HEK293T (cell line): ENCODE data around the gene SEL1L3.

Experiments used
- CTCF ChIA-PET: fragments of 350-600 bp; formaldehyde crosslinking; extraction: SDS; loops from one replicate; lab custom pipeline; 2021; ENCODE audit warnings: antibody characterized with exemption, inconsistent platforms; lab: Yijun Ruan, JAX
- POLR2A ChIA-PET: fragments of 350-600 bp; formaldehyde crosslinking; extraction: SDS; loops from one replicate; lab custom pipeline; 2020; ENCODE audit warnings: antibody characterized with exemption, inconsistent platforms; lab: Yijun Ruan, JAX
- DNase-seq: peaks from one replicate; pipeline ENCODE4 v3.0.0; 2012; ENCODE audit warnings: mixed read lengths; ENCODE audit errors: extremely low spot score
- ARNT ChIP-seq: fragments of 450-650 bp; IDR thresholded peaks from 2 replicates; pipeline ENCODE4 v1.6.1; 2017; ENCODE audit warnings: mild to moderate bottlenecking
- BHLHE40 ChIP-seq: fragments of 450-650 bp; IDR thresholded peaks from 2 replicates; pipeline ENCODE4 v1.6.1; 2016; ENCODE audit warnings: mild to moderate bottlenecking, moderate library complexity, borderline replicate concordance
- CTBP1 ChIP-seq: fragments of 450-650 bp; IDR thresholded peaks from 2 replicates; pipeline ENCODE4 v1.6.1; 2016; ENCODE audit warnings: borderline replicate concordance
- ELF4 ChIP-seq: fragments of 450-650 bp; IDR thresholded peaks from 2 replicates; pipeline ENCODE4 v1.6.1; 2017; ENCODE audit warnings: antibody characterized with exemption
- FOXA1 ChIP-seq: fragments of 450-650 bp; IDR thresholded peaks from 2 replicates; pipeline ENCODE4 v1.6.1; 2016; ENCODE audit warnings: mild to moderate bottlenecking
- FOXK2 ChIP-seq: fragments of 450-650 bp; IDR thresholded peaks from 2 replicates; pipeline ENCODE4 v1.6.1; 2016; ENCODE audit warnings: mild to moderate bottlenecking
- FOXM1 ChIP-seq: fragments of 450-650 bp; IDR thresholded peaks from 2 replicates; pipeline ENCODE4 v1.6.1; 2017; ENCODE audit warnings: mild to moderate bottlenecking, borderline replicate concordance
- HDGF ChIP-seq: fragments of 450-650 bp; IDR thresholded peaks from 2 replicates; pipeline ENCODE4 v1.6.1; 2017; ENCODE audit warnings: antibody characterized with exemption, borderline replicate concordance
- L3MBTL2 ChIP-seq: fragments of 450-650 bp; conservative IDR thresholded peaks from 2 replicates; pipeline ENCODE4 v1.6.1; 2016; ENCODE audit warnings: mild to moderate bottlenecking
- LEF1 ChIP-seq: fragments of 450-650 bp; IDR thresholded peaks from 2 replicates; pipeline ENCODE4 v1.6.1; 2017; ENCODE audit warnings: mild to moderate bottlenecking, borderline replicate concordance
- NFRKB ChIP-seq: fragments of 450-650 bp; IDR thresholded peaks from 2 replicates; pipeline ENCODE4 v1.6.1; 2016; ENCODE audit warnings: mild to moderate bottlenecking, moderate library complexity
- PKNOX1 ChIP-seq: fragments of 450-650 bp; IDR thresholded peaks from 2 replicates; pipeline ENCODE4 v1.6.1; 2016
- SP1 ChIP-seq: fragments of 450-650 bp; IDR thresholded peaks from 2 replicates; pipeline ENCODE4 v1.6.1; 2017
- SUZ12 ChIP-seq: fragments of 450-650 bp; IDR thresholded peaks from 2 replicates; pipeline ENCODE4 v1.6.1; 2016; ENCODE audit warnings: mild to moderate bottlenecking
- TARDBP ChIP-seq: fragments of 450-650 bp; IDR thresholded peaks from 2 replicates; pipeline ENCODE4 v1.6.1; 2016
- ZNF384 ChIP-seq: fragments of 450-650 bp; IDR thresholded peaks from 2 replicates; pipeline ENCODE4 v1.6.1; 2016

Gene SEL1L3

GRCh38 chr4:25805255-25805860 is 57.4 kb downstream of the SEL1L3 start:
- DNase-seq = no peak
- TF ChIP-seq TARDBP (no peak), ELF4 (no peak), HDGF (no peak), FOXM1 (no peak), SP1 (no peak), CTBP1 (no peak), SUZ12 (no peak), PKNOX1 (no peak), NFRKB (no peak), ZNF384 (no peak), FOXA1 (no peak), FOXK2 (no peak), LEF1 (no peak), BHLHE40 (no peak), ARNT (no peak), L3MBTL2 (no peak)
- ChIA-PET POLR2A (no interaction called here), CTCF (interaction anchor here (0.7 to 1.2 kb wide), 3 partner anchors 13 to 525 kb away, joined by 3 to 4 read pairs (median 3); no protein-coding TSS in a partner anchor)

GRCh38 chr4:25803720-25804225 is 59.0 kb downstream of the SEL1L3 start:
- no peak for DNase-seq
- ChIA-PET CTCF (interaction anchor here (0.5 kb wide), 1 partner anchor 594 kb away, joined by 4 read pairs; no protein-coding TSS in a partner anchor), POLR2A (no interaction called here)
- TF ChIP-seq SP1 (no peak), PKNOX1 (no peak), FOXA1 (no peak), ELF4 (no peak), L3MBTL2 (no peak), BHLHE40 (no peak), LEF1 (no peak), FOXM1 (no peak), FOXK2 (no peak), NFRKB (no peak), CTBP1 (no peak), ARNT (no peak), HDGF (no peak), ZNF384 (no peak), SUZ12 (no peak), TARDBP (no peak)

- no peak for TF ChIP-seq CTBP1
- no peak for TF ChIP-seq TARDBP
- TF ChIP-seq SP1 = no peak
- no peak for TF ChIP-seq FOXA1
- no peak for TF ChIP-seq ARNT
- ChIA-PET CTCF (interaction anchor here (0.8 kb wide), 1 partner anchor 95 kb away, joined by 3 read pairs; no protein-coding TSS in a partner anchor), POLR2A (no interaction called here)
- DNase-seq = no peak
Observed at GRCh38 chr4:25801594-25801993, 61.2 kb downstream of the SEL1L3 start.

GRCh38 chr4:25800245-25800644 is 62.5 kb downstream of the SEL1L3 start:
- TF ChIP-seq ZNF384 (no peak), SP1 (no peak), LEF1 (no peak), FOXK2 (no peak), SUZ12 (no peak), FOXA1 (no peak)
- POLR2A ChIA-PET = no interaction called here
- DNase-seq = no peak
- CTCF ChIA-PET = no interaction called here

- DNase-seq = no peak
- TF ChIP-seq LEF1 = no peak
- no peak for TF ChIP-seq FOXA1
- no peak for TF ChIP-seq PKNOX1
- TF ChIP-seq BHLHE40 = no peak
- no peak for TF ChIP-seq FOXK2
- TF ChIP-seq L3MBTL2 = no peak
- no peak for TF ChIP-seq SP1
- no peak for TF ChIP-seq NFRKB
- no peak for TF ChIP-seq ARNT
- no peak for TF ChIP-seq SUZ12
- TF ChIP-seq HDGF = no peak
- no peak for TF ChIP-seq ZNF384
- TF ChIP-seq ELF4 = no peak
- TF ChIP-seq FOXM1 = no peak
- TF ChIP-seq TARDBP = no peak
- TF ChIP-seq CTBP1 = no peak
- ChIA-PET POLR2A (no interaction called here), CTCF (no interaction called here)
Observed at GRCh38 chr4:25799522-25799921, 63.3 kb downstream of the SEL1L3 start.

GRCh38 chr4:25797136-25797535 is 65.7 kb downstream of the SEL1L3 start:
- DNase-seq = no peak
- ChIA-PET CTCF (no interaction called here), POLR2A (no interaction called here)
- TF ChIP-seq ARNT (no peak), PKNOX1 (no peak), FOXK2 (no peak), NFRKB (no peak), ZNF384 (no peak), ELF4 (no peak), LEF1 (no peak), SP1 (no peak), FOXM1 (no peak), TARDBP (no peak), BHLHE40 (no peak)
